GM18870 (cell line): ENCODE data around the gene FFAR1.

Experiments
- ATAC-seq: cut with Tn5 transposase; IDR thresholded peaks from one replicate; pipeline ENCODE4 v1.9.1; 2021; ENCODE audit warnings: moderate library complexity; ENCODE audit not compliant: unreplicated experiment

The FFAR1 gene

GRCh38 chr19:35383536-35383935 is 35.8 kb downstream of the FFAR1 start:
- ATAC-seq = no peak

DNA sequence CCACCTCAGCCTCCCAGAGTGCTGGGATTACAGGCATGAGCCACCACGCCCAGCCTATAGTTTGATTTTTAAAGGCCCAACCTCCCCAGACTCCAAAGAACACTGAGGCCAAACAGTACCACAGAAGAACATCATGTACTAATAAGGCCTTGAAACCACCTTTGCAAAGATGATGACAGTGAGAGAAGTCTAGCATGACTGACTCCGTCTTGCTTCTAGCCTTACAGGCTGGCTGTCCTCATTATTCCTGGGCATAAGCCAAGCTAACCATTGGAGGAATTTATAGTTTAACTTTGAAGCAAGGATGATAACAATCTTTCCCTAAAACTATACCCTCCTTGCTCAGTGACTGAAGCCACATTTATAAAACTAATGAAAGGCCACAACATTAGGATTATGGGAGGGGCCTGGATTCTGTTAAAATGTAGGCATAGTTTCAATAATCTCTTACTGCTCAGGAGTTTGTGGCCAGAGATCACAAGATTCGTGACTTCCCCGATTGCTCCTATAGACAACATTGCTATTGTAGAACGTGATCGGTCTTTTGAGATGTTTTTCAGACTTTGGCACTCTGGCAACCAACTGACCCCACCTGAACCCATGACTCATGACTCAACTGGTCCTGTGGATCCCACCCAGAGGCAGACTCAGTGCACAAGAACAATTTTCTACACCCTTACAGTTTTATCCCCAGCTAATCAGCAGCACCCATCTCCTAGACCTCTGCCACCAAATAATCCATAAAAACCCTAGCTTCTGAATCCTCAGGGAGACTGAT is 40.8 kb downstream of the FFAR1 start:
- no peak for ATAC-seq

DNA sequence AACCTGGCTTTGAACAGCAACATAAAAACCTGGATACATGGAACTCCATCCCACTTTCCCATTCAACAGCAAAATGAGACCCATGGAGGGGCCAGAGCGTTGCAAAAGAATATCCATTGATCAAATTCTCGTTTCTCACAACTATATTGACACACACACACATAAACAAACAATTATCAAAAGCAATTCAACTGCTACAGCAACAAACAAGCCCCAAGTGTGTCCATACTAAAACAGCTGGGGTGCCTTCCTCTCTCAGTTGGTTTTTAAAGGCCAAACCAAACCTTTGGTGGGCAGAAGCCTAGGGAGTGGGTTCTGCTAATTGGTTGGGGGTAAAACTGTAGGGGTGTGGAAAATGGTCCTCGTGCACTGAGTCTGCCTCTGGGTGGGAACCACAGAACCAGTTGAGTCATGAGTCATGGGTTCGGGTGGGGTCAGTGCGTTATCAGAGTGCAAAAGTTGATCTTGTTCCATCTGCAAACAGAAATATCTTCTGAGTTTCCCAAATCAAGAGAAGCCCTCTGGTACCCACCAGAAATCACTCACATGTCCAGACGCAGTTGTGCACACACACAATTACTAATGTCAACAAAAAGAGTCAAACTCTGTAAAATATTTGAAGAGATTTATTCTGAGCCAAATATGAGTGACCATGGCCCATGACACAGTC is 41.6 kb downstream of the FFAR1 start:
- ATAC-seq = no peak

DNA sequence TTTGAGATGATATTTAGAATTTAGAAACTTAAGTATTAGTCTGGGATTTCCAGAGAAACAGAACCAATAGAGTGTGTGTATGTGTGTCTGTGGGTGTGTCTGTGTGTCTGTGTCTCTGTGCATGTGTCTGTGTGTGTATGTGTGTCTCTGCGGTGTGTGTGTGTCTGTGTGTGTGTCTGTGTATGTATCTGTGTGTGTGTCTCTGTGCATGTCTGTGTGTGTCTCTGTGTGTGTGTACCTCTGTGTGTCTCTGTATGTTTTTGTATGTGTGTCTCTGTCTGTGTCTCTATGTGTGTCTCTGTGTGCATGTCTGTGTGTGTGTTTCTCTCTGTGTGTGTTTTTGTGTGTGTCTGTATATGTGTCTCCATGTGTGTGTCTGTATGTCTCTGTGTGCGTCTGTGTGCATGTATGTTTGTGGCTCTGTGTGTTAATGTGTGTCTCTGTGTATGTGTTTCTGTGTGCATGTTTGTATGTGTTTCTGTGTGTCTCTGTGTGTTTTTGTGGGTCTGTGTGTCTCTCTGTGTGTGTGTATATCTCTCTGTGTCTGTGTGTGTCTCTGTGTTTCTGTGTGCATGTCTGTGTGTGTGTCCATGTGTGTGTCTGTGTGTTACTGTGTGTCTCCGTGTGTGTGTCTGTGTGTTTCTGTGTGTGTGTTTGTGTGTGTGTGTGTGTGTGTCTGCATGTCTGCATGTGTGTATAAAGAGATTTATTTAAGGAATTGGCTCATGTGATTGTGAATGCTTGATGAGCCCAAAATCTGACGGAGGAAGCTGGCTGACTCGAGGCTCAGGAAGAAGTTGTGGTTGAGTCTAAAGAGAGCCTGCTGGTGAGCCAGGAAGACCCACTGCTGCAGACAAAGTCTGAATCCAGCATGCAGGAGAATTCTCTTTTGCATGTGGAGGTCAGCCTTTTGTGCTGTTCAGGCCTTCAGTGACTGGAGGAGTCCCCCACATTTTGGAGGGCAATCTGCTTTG is 45.3 kb downstream of the FFAR1 start:
- no peak for ATAC-seq

- ATAC-seq = no peak
Measured at GRCh38 chr19:35395382-35396199, 47.9 kb downstream of the FFAR1 start.

GRCh38 chr19:35396240-35396885 is 48.7 kb downstream of the FFAR1 start:
- no peak for ATAC-seq

DNA sequence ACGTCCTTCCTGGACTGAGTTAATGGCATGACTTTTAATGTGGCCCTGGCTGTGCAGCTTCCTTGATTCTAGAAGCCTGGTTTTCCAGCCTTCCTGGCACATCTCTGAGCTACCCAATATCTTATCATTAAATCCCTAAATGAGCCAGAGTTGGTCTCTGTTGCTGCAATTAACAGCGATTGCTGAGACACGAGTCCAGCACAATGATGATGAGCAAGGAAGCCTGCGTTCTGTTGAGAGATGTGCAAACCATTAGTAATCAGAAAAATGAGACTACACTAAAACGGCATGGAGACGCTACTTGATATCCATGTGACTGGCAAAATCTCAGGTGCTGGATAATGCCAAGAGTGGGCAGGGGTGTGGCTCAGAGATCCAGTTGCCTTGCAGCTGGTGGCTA is 49.4 kb downstream of the FFAR1 start:
- no peak for ATAC-seq
